Activated naive CD8-positive, alpha-beta T cell (primary cell): ENCODE measurements around the gene TBRG4.

Experiments
- H3K27ac Mint-ChIP-seq: one replicate; pipeline ENCODE4 v1.8.0; 2021; ENCODE audit warnings: mixed read lengths
- H3K27me3 Mint-ChIP-seq: one replicate; pipeline ENCODE4 v1.8.0; 2021; ENCODE audit warnings: mixed read lengths
- H3K36me3 Mint-ChIP-seq: one replicate; pipeline ENCODE4 v1.8.0; 2021; ENCODE audit warnings: mixed read lengths
- H3K4me1 Mint-ChIP-seq: one replicate; pipeline ENCODE4 v1.8.0; 2021; ENCODE audit warnings: low read depth, mixed read lengths
- H3K4me3 Mint-ChIP-seq: one replicate; pipeline ENCODE4 v1.8.0; 2021; ENCODE audit warnings: mild to moderate bottlenecking, mixed read lengths
- H3K9me3 Mint-ChIP-seq: one replicate; pipeline ENCODE4 v1.8.0; 2021; ENCODE audit warnings: low read depth, mixed read lengths

The TBRG4 gene

DNA sequence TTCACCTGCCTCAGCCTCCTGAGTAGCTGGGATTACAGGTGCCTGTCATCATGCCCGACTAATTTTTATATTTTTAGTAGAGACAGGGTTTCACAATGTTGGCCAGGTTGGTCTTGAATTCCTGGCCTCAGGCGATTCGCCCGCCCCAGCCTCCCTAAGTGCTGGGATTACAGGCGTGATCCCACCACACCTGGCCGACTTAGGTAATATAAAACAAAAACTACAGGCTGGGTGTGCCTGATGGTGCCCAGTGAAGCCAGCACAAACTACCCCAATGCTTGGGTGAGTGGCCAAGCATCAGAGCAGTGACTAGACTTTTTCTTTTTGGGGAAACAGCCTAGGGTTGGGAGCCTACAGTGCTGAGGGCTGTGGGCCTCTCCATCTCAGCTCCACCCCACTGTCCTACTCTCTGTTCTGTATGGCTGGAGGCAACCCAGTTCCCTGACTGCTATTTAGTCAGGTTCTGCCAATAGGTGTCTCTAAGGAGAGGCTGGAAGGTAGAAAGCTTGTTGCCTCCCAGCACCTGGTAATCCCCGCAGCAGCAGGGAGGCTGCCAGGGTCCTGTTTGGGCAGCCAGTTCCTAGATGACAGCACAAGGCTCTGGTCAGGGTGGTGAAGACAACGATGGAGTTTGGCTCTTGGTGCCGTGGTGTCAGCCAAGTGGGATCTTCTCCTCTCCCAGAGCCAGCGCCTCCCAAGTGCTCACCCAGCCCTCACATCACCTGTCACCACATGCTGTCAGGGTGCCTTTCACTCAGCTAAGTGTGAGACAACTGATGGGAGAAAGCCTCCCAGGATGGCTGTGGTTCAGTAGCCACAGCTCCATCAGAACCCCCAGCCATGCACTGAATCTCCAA is 12.3 kb downstream of the TBRG4 start:
- H3K4me1 Mint-ChIP-seq = peaks cover 6% of the 10 kb centered on the region
- H3K36me3 Mint-ChIP-seq = peaks cover 2% of the 10 kb centered on the region
- H3K27me3 Mint-ChIP-seq = no peaks in the 10 kb centered on the region
- no peaks in the 10 kb centered on the region for H3K9me3 Mint-ChIP-seq
- H3K27ac Mint-ChIP-seq = no peak overlapping the region
- no peak overlapping the region for H3K4me3 Mint-ChIP-seq

DNA sequence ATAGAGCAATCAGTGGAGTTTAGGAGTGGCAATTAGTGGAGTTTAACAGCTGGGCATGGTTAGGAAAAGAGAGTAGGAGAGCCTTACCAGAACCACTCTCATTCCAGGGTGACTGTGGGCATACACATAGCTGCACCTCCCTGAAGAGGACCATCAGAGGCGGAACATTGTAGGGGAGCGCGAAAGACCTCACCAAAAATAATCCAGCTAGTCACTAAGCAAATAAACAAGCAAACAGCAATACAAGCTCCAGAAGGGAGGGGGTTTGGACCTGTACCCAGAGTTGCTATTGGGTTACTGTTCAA is 18.6 kb downstream of the TBRG4 start:
- no peak overlapping the region for H3K4me3 Mint-ChIP-seq
- peaks cover 5% of the 10 kb centered on the region for H3K4me1 Mint-ChIP-seq
- peaks cover 2% of the 10 kb centered on the region for H3K36me3 Mint-ChIP-seq
- no peak overlapping the region for H3K27ac Mint-ChIP-seq
- H3K27me3 Mint-ChIP-seq = no peaks in the 10 kb centered on the region
- no peaks in the 10 kb centered on the region for H3K9me3 Mint-ChIP-seq

DNA sequence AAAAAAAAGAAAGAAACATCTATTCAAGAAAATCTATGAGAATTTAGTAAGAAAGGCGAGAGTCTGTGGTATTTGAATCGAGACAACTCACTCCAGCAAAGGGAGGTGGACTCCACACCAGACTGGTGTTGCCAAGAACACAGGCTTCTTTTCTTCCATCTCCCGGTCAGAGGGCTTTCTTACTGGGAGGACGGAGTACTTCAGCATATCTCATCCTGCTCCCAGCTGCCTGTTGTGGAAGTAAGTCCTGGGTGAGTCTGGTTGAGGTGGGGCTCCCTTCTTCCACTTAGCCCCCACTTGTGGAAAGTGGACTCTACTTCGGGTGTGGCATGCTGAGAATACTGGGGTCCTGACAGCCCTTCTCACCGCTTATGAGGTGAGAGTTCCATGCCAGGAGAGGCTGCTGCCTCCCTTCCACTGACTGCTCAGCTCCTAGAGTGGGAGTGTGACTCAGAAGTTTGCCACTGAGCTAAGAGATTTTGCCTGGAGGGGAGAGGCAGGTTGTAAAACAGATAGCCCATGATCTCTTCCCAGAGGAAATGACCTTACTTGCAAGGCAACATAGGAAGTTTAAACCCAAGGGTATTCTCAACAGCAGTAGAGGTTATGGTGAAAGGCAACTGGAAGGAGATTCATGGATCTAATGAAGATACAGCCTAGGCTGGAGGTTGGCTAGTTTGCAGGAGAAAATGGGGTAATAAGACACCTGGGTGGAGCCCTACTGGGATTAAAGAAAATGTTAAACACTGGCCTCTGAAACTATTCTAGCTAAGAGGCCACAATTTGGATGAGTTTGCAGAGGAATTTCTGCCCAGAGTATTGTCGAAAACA is 19.2 kb downstream of the TBRG4 start:
- Mint-ChIP-seq H3K27ac (no peak overlapping the region), H3K4me1 (peaks cover 5% of the 10 kb centered on the region), H3K9me3 (no peaks in the 10 kb centered on the region), H3K4me3 (no peak overlapping the region), H3K36me3 (peaks cover 2% of the 10 kb centered on the region), H3K27me3 (no peaks in the 10 kb centered on the region)

DNA sequence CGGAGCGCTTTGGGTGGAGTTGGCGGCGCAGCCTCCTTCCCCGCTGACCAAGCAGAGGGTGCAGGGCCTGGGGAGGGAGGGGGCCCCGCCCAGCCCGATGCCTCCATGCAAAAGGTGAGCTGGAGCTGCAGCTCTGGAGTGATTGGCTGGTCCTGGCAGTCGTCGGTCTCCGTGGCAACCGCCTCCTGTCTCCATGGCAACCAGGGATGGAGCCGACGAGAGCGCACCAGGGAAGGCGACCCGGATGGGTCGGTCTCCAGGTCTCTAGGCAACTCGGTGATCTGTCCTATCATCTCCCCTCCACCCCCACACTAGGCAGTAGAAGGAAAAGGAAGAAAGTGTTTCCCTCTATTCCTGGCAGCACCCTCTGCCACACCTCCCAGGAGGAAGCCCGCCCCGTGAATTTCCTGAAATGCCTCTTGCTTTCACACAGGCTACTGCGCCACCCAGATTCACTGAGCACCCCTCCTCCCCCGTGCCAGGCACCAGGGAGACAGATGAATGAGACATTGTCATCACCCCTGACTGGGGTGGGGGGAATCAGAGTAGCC is 22.1 kb downstream of the TBRG4 start:
- Mint-ChIP-seq H3K27ac (peak overlapping the region; percentile 3), H3K27me3 (no peaks in the 10 kb centered on the region), H3K4me3 (peak overlapping the region; percentile 78), H3K9me3 (no peaks in the 10 kb centered on the region), H3K4me1 (peaks cover 6% of the 10 kb centered on the region), H3K36me3 (no peaks in the 10 kb centered on the region)

DNA sequence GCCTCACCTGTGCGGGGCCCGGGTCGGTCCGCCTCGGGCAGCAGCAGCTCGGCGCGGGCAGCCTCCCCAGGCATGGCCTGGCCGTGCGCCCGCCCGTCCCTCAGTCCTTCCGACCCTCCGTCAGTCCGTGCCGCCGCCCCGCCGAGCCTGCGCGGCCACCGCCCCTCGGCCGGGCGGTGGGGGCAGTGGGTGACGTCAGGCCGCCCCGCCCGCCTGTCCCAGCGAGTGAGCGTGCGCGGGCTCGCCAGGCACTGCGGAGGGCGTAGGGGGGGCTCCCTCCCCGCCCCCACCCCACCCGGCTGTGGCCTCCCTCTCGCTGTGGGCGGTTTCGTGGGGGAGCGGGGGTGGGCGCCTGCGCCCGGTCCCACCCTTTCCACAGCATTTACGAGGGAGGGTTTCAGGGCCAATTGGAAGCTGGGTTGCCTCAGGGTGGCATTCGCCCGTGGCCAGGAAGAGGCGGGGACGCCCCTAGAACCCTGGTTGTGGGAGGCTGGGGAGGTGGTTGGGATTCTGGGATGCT is 22.6 kb downstream of the TBRG4 start, which contains the start of gene NACAD:
NACAD (minus strand) TSS at position 149 of the 520 bp plus-strand sequence; CDS start at position 74, 75 bp downstream.
- Mint-ChIP-seq H3K4me3 (peak within 1 kb of the TSS; percentile 78), H3K9me3 (no peaks in the 10 kb centered on the region), H3K27ac (peak within 1 kb of the TSS; percentile 3), H3K4me1 (peaks cover 6% of the 10 kb centered on the region), H3K27me3 (no peaks in the 10 kb centered on the region), H3K36me3 (no peaks in the 10 kb centered on the region)

DNA sequence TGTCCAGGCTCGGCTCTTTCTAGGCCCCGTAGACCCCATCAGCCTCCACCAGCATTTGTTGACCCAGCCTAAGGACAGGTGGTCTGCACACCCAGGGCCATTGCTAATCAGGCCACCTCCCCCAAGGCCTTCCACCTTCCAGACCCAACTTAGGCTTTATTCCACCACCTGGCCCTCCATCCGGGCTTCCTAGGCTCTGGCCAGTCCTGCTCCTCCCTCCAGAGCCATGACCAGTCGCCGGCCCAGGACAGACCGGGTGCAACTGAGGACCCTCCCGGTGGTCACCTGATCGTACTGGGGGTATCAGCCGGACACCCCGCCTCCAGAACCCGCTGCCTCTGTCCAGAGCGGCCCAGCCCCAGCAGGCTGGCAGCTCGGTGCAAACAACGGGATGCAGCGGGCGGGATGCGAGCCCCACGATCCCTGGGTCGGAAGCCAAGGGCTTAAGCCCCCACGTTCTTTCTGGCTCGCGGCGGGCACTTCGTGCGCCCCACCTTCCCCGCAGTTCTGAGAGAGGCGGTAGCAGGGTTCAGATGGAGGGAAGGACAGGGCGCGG is 23.3 kb downstream of the TBRG4 start:
- H3K9me3 Mint-ChIP-seq = no peaks in the 10 kb centered on the region

GRCh38 chr7:45087301-45088145 is 24.0 kb downstream of the TBRG4 start:
- H3K9me3 Mint-ChIP-seq = no peaks in the 10 kb centered on the region
- no peaks in the 10 kb centered on the region for H3K27me3 Mint-ChIP-seq
- peak overlapping the region; percentile 59 for H3K4me3 Mint-ChIP-seq
- peaks cover 6% of the 10 kb centered on the region for H3K4me1 Mint-ChIP-seq
- H3K36me3 Mint-ChIP-seq = no peaks in the 10 kb centered on the region
- no peak overlapping the region for H3K27ac Mint-ChIP-seq

More for the DNA sequence above, 23.3 kb downstream of the TBRG4 start:
- Mint-ChIP-seq H3K27me3 (no peaks in the 10 kb centered on the region), H3K4me3 (peak overlapping the region; percentile 59), H3K27ac (no peak overlapping the region), H3K36me3 (no peaks in the 10 kb centered on the region), H3K4me1 (peaks cover 6% of the 10 kb centered on the region)

DNA sequence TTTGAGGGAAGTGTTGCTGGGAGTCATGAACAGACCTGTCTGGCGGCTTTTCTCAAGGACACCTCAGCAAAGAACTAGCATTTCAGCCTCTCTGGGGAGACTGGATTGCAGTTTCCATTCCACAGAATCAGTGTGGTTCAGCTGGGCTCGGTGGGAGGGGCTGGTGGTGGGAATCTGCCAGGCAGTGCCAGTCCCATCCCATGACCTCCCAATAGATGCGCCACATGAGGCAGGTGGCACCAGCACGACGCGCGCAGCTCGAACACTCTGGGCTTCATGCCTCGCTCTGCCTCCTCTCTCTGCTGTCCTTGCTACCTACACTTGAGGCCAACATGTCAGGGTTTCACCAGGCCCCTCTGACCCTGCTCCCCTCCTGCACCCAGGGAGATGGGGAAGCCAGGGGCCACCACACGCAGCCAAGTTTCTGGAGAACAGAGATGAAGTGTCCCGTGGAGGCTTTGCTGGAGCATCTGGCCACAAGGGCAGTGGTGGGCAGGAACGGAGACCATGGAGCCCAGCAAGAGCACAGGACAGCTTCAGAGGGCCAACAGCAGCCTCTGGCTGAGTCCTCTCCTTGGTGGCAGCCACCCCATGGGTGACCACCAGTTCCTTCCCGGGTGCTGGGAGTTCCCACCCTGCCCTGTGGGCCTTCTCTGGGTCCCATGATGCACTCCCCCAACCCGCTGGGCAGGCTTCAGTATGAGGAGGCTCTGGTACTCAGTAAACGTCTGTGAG is 25.0 kb downstream of the TBRG4 start:
- Mint-ChIP-seq H3K36me3 (no peaks in the 10 kb centered on the region), H3K27me3 (no peaks in the 10 kb centered on the region), H3K27ac (no peak overlapping the region), H3K9me3 (no peaks in the 10 kb centered on the region), H3K4me3 (no peak overlapping the region), H3K4me1 (peaks cover 6% of the 10 kb centered on the region)

DNA sequence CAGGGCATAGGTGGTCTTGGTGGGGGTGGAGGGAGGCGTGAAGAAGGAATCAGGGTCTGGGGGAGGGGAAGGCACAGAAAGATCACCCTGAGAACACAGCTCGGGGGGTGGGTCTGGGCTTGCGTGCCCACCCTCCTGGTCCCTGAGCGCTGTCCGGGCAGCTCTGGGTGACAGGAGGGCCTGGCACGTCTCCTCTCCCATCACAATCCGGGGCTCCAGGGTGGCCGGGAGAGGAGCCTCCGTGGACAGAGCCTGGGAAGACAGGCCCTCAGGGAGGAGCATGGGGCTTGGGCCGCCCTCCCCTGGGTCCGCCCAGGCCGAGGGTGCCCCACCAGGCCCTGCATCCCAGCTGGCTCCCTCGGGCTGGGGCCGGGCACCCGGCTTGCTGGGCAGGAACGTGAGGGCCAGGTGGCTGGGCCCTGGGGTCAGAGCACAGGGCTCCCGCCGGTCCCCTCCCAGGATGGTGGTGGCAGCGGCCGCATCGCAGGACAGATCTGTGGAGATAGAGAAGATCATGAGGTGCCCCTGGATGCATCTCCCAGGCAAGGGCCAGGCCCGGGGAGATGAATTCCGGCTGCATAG is 25.8 kb downstream of the TBRG4 start:
- no peaks in the 10 kb centered on the region for H3K9me3 Mint-ChIP-seq
- no peak overlapping the region for H3K4me3 Mint-ChIP-seq
- H3K27me3 Mint-ChIP-seq = no peaks in the 10 kb centered on the region
- peaks cover 6% of the 10 kb centered on the region for H3K4me1 Mint-ChIP-seq
- no peak overlapping the region for H3K27ac Mint-ChIP-seq
- no peaks in the 10 kb centered on the region for H3K36me3 Mint-ChIP-seq

GRCh38 chr7:45084901-45085618 is 26.4 kb downstream of the TBRG4 start:
- Mint-ChIP-seq H3K27ac (no peak overlapping the region), H3K36me3 (no peaks in the 10 kb centered on the region), H3K4me1 (peaks cover 5% of the 10 kb centered on the region), H3K4me3 (no peak overlapping the region), H3K9me3 (no peaks in the 10 kb centered on the region), H3K27me3 (no peaks in the 10 kb centered on the region)

GRCh38 chr7:45084336-45084735 is 27.2 kb downstream of the TBRG4 start:
- Mint-ChIP-seq H3K9me3 (no peaks in the 10 kb centered on the region), H3K27me3 (no peaks in the 10 kb centered on the region), H3K36me3 (no peaks in the 10 kb centered on the region), H3K4me3 (no peak overlapping the region), H3K4me1 (peaks cover 2% of the 10 kb centered on the region), H3K27ac (no peak overlapping the region)

GRCh38 chr7:45082831-45083331 is 28.6 kb downstream of the TBRG4 start:
- no peaks in the 10 kb centered on the region for H3K9me3 Mint-ChIP-seq
- H3K36me3 Mint-ChIP-seq = no peaks in the 10 kb centered on the region
- no peak overlapping the region for H3K4me3 Mint-ChIP-seq
- no peaks in the 10 kb centered on the region for H3K27me3 Mint-ChIP-seq
- peaks cover 2% of the 10 kb centered on the region for H3K4me1 Mint-ChIP-seq
- H3K27ac Mint-ChIP-seq = no peak overlapping the region
